ENCODE data around the gene IP6K3. TPM values are rescaled to one million over a fixed set of nuclear protein-coding genes. Genes with fewer than 3 reads are reported as not detected.

Gene IP6K3
- total RNA-seq, 1 donor from 2014 or later, result 0.08 TPM

DNA sequence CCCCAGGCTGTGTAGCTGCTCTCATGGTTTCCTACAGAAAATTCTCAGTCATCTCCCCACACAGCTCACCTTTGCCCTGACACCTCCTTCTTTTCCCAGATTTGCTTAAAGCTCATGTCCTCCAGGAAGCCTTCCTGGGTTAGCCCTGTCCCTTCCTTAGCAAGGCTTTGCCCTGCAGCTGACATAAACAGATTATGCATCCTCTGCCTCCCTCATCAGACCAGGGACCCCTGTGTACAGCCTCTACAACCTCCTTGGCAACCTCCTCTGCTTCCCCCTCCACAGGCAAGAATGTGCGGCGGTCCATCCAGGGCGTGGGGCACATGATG lies 75.0 kb downstream of the IP6K3 start:
- no peak for ATAC-seq

Other genes starting within 250 kb of the IP6K3 start
- gene BAK1, start 166.6 kb downstream of the IP6K3 start, total RNA-seq, result 33.5 TPM
- gene ITPR3, start 125.6 kb downstream of the IP6K3 start, total RNA-seq, result 23.7 TPM
- 77.6 TPM for gene UQCC2, start 35.2 kb downstream of the IP6K3 start, total RNA-seq
- 36.4 TPM for gene LEMD2, start 42.2 kb upstream of the IP6K3 start, total RNA-seq
- not detected for gene MLN, start 57.1 kb upstream of the IP6K3 start, total RNA-seq

All from esophagus mucosa (tissue), 1 donor.